ENCODE results near the gene RMC1. TPM values are rescaled to one million over a fixed set of nuclear protein-coding genes. Genes with fewer than 3 reads are reported as not detected.
"Not testable (repeated sequence)": the region's sequence is repeated elsewhere in the genome, so short reads cannot be mapped to it uniquely, and the experiment has no call there.

Gene RMC1
- total RNA-seq, 6 donors from 2014 or later: 23.3 to 45.1 (median 39.8) TPM

DNA sequence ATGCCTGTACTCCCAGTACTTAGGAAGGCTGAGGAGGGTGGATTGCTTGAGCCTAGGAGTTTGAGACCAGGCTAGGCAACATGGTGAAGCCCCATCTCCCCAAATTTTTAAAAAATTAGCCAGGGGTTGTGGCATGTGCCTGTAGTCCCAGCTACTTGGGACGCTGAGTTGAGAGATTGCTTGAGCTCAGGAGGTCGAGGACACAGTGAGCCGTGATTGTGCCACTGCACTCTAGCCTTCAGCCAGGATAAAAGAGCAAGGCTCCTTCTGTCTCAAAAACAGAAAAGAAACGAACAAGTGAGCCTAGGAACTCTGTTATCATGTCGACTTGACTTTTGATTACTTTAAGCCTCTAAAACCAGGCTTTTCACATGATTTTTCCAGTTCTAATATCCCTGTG, 69.3 kb downstream of the RMC1 start:
- 77 to 88% methylated on average over 5 of the region's 5 CpGs for WGBS, 2 donors
- H3K36me3 ChIP-seq: peaks cover 7 to 64% (median 36%) of the 10 kb centered on the region in 4 donors
- peaks cover 19 to 35% (median 29%) of the 10 kb centered on the region in 4 donors for H3K4me1 ChIP-seq
- peak overlapping the region; percentile 8 to 86 (median 76) for H3K27ac ChIP-seq
- H3K9me3 ChIP-seq: no peaks in the 10 kb centered on the region
- ATAC-seq (ENCODE audit: low FRiP score in 2 of 2) (no peak), DNase-seq (no peak)
- TF ChIP-seq POLR2AphosphoS5 (IDR thresholded peaks at IDR 0.05): no peak
- no peak for TF ChIP-seq POLR2A (IDR thresholded peaks at IDR 0.05)
- no peaks in the 10 kb centered on the region for H3K27me3 ChIP-seq
- H3K4me3 ChIP-seq: no peak overlapping the region

DNA sequence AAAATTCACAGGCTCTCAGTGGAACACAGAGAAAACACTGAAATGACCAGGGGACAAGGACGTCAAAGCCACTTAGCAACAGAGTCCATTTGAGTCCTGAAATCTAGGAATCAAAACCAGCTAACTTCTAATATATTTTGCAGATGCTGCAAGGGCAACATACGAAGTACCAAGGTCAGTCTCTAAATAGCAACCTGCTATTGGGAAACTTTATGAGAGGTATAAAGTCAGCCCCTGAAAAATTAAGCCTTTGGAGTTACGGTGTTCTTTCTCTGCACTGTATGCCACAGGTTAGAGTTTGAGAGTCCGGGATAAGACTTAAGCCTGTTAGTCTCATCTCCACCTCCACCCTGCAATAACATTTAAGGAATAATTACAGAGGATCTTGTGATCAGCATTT, 69.7 kb downstream of the RMC1 start:
- DNase-seq (no peak), ATAC-seq (ENCODE audit: low FRiP score in 2 of 2) (no peak)
- TF ChIP-seq, protein P1, sequence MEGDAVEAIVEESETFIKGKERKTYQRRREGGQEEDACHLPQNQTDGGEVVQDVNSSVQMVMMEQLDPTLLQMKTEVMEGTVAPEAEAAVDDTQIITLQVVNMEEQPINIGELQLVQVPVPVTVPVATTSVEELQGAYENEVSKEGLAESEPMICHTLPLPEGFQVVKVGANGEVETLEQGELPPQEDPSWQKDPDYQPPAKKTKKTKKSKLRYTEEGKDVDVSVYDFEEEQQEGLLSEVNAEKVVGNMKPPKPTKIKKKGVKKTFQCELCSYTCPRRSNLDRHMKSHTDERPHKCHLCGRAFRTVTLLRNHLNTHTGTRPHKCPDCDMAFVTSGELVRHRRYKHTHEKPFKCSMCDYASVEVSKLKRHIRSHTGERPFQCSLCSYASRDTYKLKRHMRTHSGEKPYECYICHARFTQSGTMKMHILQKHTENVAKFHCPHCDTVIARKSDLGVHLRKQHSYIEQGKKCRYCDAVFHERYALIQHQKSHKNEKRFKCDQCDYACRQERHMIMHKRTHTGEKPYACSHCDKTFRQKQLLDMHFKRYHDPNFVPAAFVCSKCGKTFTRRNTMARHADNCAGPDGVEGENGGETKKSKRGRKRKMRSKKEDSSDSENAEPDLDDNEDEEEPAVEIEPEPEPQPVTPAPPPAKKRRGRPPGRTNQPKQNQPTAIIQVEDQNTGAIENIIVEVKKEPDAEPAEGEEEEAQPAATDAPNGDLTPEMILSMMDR (IDR thresholded peaks at IDR 0.05): no peak
- TF ChIP-seq EP300 (IDR thresholded peaks at IDR 0.05): no peak
- no peak for TF ChIP-seq POLR2A (IDR thresholded peaks at IDR 0.05)
- TF ChIP-seq POLR2AphosphoS5 (IDR thresholded peaks at IDR 0.05): no peak
- Histone ChIP-seq H3K36me3 (peaks cover 5 to 59% (median 35%) of the 10 kb centered on the region in 4 donors), H3K27ac (peak overlapping the region; percentile 31 to 86 (median 76)), H3K27me3 (no peaks in the 10 kb centered on the region), H3K9me3 (no peaks in the 10 kb centered on the region), H3K4me3 (no peak overlapping the region), H3K4me1 (peaks cover 19 to 35% (median 29%) of the 10 kb centered on the region in 4 donors)
- 90% methylated on average over 4 of the region's 4 CpGs for WGBS, 2 donors

DNA sequence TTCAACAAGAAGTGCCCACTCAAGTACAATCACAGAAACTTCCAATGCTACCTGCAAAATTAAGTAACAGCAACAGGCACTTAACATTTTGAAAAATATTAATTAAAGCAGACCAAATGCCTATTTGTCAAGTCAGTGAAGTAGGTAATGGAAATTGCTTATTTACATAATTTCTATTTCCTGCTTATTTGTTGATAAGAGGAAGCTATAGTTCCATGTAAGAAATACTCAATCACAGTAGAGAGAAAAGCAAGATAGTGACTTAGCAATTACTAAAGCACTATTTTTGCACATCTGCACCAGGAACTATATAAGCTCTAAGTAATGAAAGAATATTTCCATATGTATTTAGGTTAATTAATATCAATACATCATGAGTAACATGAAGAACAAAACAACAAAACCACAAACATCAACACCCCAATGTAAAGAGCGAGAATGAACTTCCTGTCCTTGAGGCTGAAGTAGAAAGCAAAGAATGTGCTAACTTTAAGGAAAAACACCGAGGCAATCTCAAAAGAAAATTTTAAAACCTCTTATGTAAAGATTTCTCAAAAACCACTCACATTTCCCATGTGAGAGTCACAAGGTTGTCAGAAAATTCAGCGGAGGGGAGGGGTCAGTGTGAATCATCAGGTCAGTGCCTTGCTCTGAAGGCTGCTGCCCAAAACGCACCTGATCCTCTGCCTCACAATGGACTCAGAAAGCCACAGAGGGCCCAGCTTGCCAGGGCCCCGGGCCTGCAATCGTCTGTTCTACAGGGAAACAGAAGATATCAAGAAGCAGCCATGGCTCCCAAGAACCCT, 70.5 kb downstream of the RMC1 start:
- peak overlapping the region; percentile 31 to 86 (median 76) for H3K27ac ChIP-seq
- peaks cover 0 to 51% (median 33%) of the 10 kb centered on the region in 4 donors for H3K36me3 ChIP-seq
- peak in 1 of 2 donors; percentile 86 for DNase-seq
- H3K4me3 ChIP-seq: no peak overlapping the region
- H3K27me3 ChIP-seq: no peaks in the 10 kb centered on the region
- 46 to 55% methylated on average over 6 of the region's 6 CpGs for WGBS, 2 donors
- peaks cover 19 to 43% (median 36%) of the 10 kb centered on the region in 4 donors for H3K4me1 ChIP-seq
- no peaks in the 10 kb centered on the region for H3K9me3 ChIP-seq
- TF ChIP-seq POLR2AphosphoS5 (IDR thresholded peaks at IDR 0.05) (peak in 1 of 2 donors; percentile 71), POLR2A (IDR thresholded peaks at IDR 0.05) (peak in 1 of 4 donors; percentile 66), EP300 (IDR thresholded peaks at IDR 0.05) (peak in 1 of 4 donors; percentile 97)
- TF ChIP-seq, protein P1 (IDR thresholded peaks at IDR 0.05): no peak
- ATAC-seq (ENCODE audit: low FRiP score in 2 of 2): peak; percentile 76 to 85

DNA sequence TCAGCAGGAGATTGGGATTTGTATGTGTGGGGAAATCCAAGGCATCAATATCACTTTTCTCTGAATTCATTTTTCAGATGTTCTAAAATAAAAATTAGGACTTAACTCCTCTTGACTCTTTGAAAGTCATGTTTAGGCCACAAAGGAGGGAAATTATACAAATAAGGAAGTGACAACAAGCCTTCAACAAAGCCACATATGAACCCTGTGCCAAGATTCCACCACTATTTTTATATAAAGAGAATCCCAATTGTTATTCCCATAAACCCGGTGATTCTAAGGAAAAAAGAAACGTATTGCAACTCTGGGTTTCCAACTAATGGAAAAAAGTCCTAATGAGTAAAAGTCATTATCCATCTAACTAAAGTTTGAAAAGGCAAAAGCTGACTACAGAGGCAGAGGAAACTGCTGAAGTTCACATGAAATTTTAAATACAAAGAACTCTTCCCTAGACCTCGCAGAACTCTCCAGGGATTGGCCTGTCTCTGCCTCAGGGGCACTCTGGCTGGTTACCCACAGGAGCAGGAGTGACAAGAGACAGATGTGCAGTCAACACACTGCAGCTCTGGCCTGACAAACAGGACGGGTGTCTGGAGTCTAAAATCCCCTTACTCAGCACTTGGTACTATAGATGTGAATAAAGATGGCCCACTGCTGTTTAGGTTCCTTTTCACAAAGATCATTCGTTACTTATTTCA, 71.4 kb downstream of the RMC1 start:
- Histone ChIP-seq H3K27ac (peak overlapping the region; percentile 31 to 86 (median 76)), H3K4me1 (peaks cover 22 to 50% (median 45%) of the 10 kb centered on the region in 4 donors), H3K9me3 (no peaks in the 10 kb centered on the region), H3K4me3 (no peak overlapping the region), H3K27me3 (no peaks in the 10 kb centered on the region), H3K36me3 (peaks cover 0 to 42% (median 30%) of the 10 kb centered on the region in 4 donors)
- no peak for ATAC-seq (ENCODE audit: low FRiP score in 2 of 2)
- DNase-seq: no peak
- 54 to 57% methylated on average over 5 of the region's 5 CpGs for WGBS, 2 donors
- TF ChIP-seq, protein P1 (IDR thresholded peaks at IDR 0.05): no peak
- TF ChIP-seq POLR2A (IDR thresholded peaks at IDR 0.05): peak in 1 of 4 donors; percentile 28

DNA sequence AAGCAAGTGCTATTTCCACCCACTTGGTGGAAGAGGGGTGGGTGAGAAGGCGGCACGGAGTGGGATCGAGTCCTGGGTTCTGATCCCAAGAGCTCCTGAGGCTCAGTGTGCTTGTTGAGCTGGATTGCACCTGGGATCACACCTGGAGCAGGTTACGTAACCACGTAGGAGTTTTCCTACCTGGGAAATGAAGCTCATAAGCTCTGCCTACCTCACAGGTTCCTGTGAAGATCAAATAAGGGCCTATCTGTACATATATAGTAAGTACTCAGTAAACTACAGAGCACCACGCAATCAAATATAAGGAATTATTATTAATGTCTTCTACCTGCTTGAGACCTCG, 72.0 kb downstream of the RMC1 start:
- H3K9me3 ChIP-seq: no peaks in the 10 kb centered on the region
- no peak overlapping the region for H3K4me3 ChIP-seq
- H3K36me3 ChIP-seq: peaks cover 0 to 37% (median 28%) of the 10 kb centered on the region in 4 donors
- H3K4me1 ChIP-seq: peaks cover 22 to 55% (median 50%) of the 10 kb centered on the region in 4 donors
- ATAC-seq (ENCODE audit: low FRiP score in 2 of 2) (no peak), DNase-seq (peak in 1 of 2 donors; percentile 75)
- 55 to 74% methylated on average over 7 of the region's 7 CpGs for WGBS, 2 donors
- no peaks in the 10 kb centered on the region for H3K27me3 ChIP-seq
- TF ChIP-seq POLR2A (IDR thresholded peaks at IDR 0.05) (no peak), EP300 (IDR thresholded peaks at IDR 0.05) (peak in 1 of 4 donors; percentile 71), POLR2AphosphoS5 (IDR thresholded peaks at IDR 0.05) (peak in 1 of 2 donors; percentile 58)
- TF ChIP-seq, protein P1 (IDR thresholded peaks at IDR 0.05): no peak
- H3K27ac ChIP-seq: peak overlapping the region in 3 of 4 donors; percentile 53 to 86 (median 74)

DNA sequence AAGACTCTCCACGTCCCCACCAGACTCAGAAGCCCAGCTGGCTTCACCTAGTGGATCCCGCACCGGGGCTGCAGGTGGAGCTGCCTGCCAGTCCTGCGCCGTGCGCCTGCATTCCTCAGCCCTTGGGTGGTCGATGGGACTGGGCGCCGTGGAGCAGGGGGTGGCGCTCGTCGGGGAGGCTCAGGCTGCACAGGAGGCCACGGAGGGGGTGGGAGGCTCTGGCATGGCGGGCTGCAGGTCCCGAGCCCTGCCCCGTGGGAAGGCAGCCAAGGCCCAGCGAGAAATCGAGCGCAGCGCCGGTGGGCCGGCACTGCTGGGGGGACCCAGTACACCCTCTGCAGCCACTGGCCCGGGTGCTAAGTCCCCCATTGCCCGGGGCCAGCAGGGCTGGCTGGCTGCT, 74.2 kb downstream of the RMC1 start:
- peaks cover 27 to 75% (median 62%) of the 10 kb centered on the region in 4 donors for H3K4me1 ChIP-seq
- WGBS, 2 donors: 93 to 100% methylated on average over 1 to 16 of the region's 24 CpGs
- H3K4me3 ChIP-seq; ATAC-seq (ENCODE audit: low FRiP score in 2 of 2); H3K9me3 ChIP-seq; H3K27me3 ChIP-seq: not testable (repeated sequence)
- H3K27ac ChIP-seq: peak overlapping the region in 1 of 4 donors; percentile 74
- peak in 1 of 2 donors; percentile 75 for DNase-seq
- peaks cover 0 to 17% (median 14%) of the 10 kb centered on the region in 4 donors for H3K36me3 ChIP-seq

Measured in upper lobe of left lung (tissue), 6 donors.